HL-60/S4 treated with phorbol 12-myristate 13-acetate at 8.2 ng/mL for 4 days and 3 days (cell line): Measurements from ENCODE around the gene GRK5.

ENCODE experiments used
- in situ Hi-C: fragments of 300-500 bp; cut with MboI; formaldehyde crosslinking; loops from 2 replicates; pipeline ENCODE4 v1.15.0; 2022; ENCODE audit warnings: low sequenced_read_pairs

The GRK5 gene

GRCh38 chr10:119394657-119395279 is 187.4 kb downstream of the GRK5 start:
- in situ Hi-C loops = no loop called here

- in situ Hi-C loops = no loop called here
Observed at GRCh38 chr10:119395280-119396007, 188.1 kb downstream of the GRK5 start.

- in situ Hi-C loops = no loop called here
Observed at GRCh38 chr10:119396008-119396708, 188.8 kb downstream of the GRK5 start.

- in situ Hi-C loops = no loop called here
Observed at GRCh38 chr10:119396709-119397071, 189.3 kb downstream of the GRK5 start.

- in situ Hi-C loops = no loop called here
Observed at GRCh38 chr10:119397416-119397815, 190.0 kb downstream of the GRK5 start.

- in situ Hi-C loops = no loop called here
Observed at GRCh38 chr10:119398996-119399395, 191.6 kb downstream of the GRK5 start.

- in situ Hi-C loops = no loop called here
Observed at GRCh38 chr10:119399466-119399865, 192.1 kb downstream of the GRK5 start.

- in situ Hi-C loops = loop anchor here (25.0 kb wide), 1 partner anchor 190 kb away; the partner anchor contains the start of gene GRK5
Observed at GRCh38 chr10:119401671-119402395, 194.5 kb downstream of the GRK5 start.

GRCh38 chr10:119403921-119404320 is 196.6 kb downstream of the GRK5 start:
- in situ Hi-C loops = loop anchor here (25.0 kb wide), 1 partner anchor 192 kb away; the partner anchor contains the start of gene GRK5

GRCh38 chr10:119404719-119405519 is 197.5 kb downstream of the GRK5 start:
- in situ Hi-C loops = loop anchor here (25.0 kb wide), 1 partner anchor 193 kb away; the partner anchor contains the start of gene GRK5

- in situ Hi-C loops = loop anchor here (25.0 kb wide), 1 partner anchor 193 kb away; the partner anchor contains the start of gene GRK5
Observed at GRCh38 chr10:119405520-119405807, 198.1 kb downstream of the GRK5 start.

GRCh38 chr10:119406137-119406536 is 198.8 kb downstream of the GRK5 start:
- in situ Hi-C loops = loop anchor here (25.0 kb wide), 1 partner anchor 194 kb away; the partner anchor contains the start of gene GRK5

GRCh38 chr10:119406601-119407253 is 199.4 kb downstream of the GRK5 start:
- in situ Hi-C loops = loop anchor here (25.0 kb wide), 1 partner anchor 194 kb away; the partner anchor contains the start of gene GRK5

GRCh38 chr10:119407254-119407777 is 199.9 kb downstream of the GRK5 start:
- in situ Hi-C loops = loop anchor here (25.0 kb wide), 1 partner anchor 195 kb away; the partner anchor contains the start of gene GRK5

- in situ Hi-C loops = loop anchor here (25.0 kb wide), 1 partner anchor 196 kb away; the partner anchor contains the start of gene GRK5
Observed at GRCh38 chr10:119408072-119408471, 200.7 kb downstream of the GRK5 start.

- in situ Hi-C loops = loop anchor here (25.0 kb wide), 1 partner anchor 197 kb away; the partner anchor contains the start of gene GRK5
Observed at GRCh38 chr10:119408969-119409371, 201.6 kb downstream of the GRK5 start.

GRCh38 chr10:119409385-119409784 is 202.0 kb downstream of the GRK5 start:
- in situ Hi-C loops = loop anchor here (25.0 kb wide), 1 partner anchor 197 kb away; the partner anchor contains the start of gene GRK5

- in situ Hi-C loops = loop anchor here (25.0 kb wide), 1 partner anchor 198 kb away; the partner anchor contains the start of gene GRK5
Observed at GRCh38 chr10:119409906-119410305, 202.5 kb downstream of the GRK5 start.
